ENCODE data around the gene TRAF3.
"Not testable (repeated sequence)": the region's sequence is repeated elsewhere in the genome, so short reads cannot be mapped to it uniquely, and the experiment has no call there.

The TRAF3 gene

GRCh38 chr14:102868956-102869547 is 91.8 kb downstream of the TRAF3 start:
- DNase-seq, result no peak

- no peak for DNase-seq
Measured at GRCh38 chr14:102870246-102870645, 93.0 kb downstream of the TRAF3 start.

GRCh38 chr14:102870994-102871831 is 94.0 kb downstream of the TRAF3 start:
- DNase-seq, result no peak

GRCh38 chr14:102872020-102872419 is 94.8 kb downstream of the TRAF3 start:
- no peak for DNase-seq

DNA sequence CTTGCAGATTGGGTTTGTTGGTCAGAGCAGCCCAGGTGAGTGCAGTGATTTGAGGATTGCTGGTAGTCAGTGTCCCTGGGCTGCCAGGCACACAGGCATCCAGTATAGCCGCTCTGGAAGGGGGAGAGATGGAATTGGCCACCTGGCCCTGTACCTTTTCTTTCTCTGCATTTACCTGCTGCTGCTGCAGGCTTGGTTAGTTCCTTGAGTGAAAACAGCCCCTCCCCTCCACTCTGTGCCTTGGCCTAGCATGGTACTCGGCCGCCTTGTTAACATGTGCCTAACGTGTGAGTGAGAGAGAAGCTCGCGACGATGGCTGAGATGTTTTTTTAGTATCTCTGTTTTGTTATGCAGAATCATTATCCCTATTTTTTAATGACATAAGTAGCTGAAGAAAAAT is 95.9 kb downstream of the TRAF3 start:
- no peak for DNase-seq

GRCh38 chr14:102873546-102874061 is 96.4 kb downstream of the TRAF3 start:
- DNase-seq, result no peak

GRCh38 chr14:102875652-102876051 is 98.4 kb downstream of the TRAF3 start:
- DNase-seq, result no peak

GRCh38 chr14:102877511-102877910 is 100.3 kb downstream of the TRAF3 start:
- not testable (repeated sequence) for DNase-seq

GRCh38 chr14:102878174-102878969 is 101.1 kb downstream of the TRAF3 start:
- no peak for DNase-seq

- DNase-seq, result no peak
Measured at GRCh38 chr14:102878970-102879460, 101.8 kb downstream of the TRAF3 start.

GRCh38 chr14:102882226-102882906 is 105.1 kb downstream of the TRAF3 start:
- DNase-seq, result no peak

- DNase-seq, result no peak
Measured at GRCh38 chr14:102883089-102883541, 105.9 kb downstream of the TRAF3 start.

DNA sequence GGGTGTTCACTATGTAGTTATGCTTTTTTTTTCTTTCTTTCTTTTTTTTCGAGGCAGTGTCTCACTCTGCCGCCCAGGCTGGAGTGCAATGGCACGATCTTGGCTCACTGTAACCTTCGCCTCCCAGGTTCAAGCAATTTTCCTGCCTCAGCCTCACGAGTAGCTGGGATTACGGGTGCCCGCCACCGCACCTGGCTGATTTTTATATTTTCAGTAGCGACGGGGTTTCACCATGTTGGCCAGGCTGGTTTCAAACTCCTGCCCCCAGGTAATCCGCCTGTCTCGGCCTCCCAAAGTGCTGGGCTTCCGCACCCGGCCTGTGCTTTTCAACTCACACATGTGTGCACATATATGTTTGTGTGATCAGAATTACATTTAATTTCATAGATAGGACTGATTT is 106.3 kb downstream of the TRAF3 start:
- DNase-seq, result no peak

DNA sequence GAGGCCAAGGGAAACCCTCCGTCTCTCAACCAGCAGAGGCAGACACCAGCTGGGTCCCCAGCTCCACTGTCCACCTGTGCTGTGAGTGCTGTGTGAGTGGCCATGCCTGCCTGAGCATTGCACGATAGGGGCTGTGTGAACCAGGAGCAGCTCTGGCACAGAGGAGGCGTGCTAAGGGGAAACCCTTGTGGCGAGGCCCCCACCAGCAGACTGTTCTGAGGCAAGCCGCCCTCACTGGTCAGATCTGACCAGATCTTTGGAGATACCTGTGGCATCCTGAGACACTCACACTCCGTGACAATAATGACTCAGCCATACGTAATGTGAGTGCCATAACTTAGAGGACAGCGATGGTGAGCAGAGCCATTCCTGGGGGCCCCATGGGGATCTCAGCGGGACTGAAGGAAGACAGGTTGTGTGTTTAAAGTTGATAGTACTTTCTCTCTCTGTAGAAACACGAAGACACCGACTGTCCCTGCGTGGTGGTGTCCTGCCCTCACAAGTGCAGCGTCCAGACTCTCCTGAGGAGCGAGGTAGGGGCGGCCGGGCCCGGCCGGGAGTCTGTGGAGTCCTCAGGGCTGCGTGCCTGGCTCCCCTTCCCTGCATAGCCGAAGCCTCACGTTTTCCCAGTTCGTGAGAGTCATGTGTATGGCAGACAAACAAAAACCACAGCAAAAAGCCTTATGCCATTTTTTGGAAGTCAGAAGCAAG is 108.6 kb downstream of the TRAF3 start:
- DNase-seq, result no peak

GRCh38 chr14:102888748-102889147 is 111.5 kb downstream of the TRAF3 start:
- no peak for DNase-seq

GRCh38 chr14:102889615-102890014 is 112.4 kb downstream of the TRAF3 start:
- no peak for DNase-seq

DNA sequence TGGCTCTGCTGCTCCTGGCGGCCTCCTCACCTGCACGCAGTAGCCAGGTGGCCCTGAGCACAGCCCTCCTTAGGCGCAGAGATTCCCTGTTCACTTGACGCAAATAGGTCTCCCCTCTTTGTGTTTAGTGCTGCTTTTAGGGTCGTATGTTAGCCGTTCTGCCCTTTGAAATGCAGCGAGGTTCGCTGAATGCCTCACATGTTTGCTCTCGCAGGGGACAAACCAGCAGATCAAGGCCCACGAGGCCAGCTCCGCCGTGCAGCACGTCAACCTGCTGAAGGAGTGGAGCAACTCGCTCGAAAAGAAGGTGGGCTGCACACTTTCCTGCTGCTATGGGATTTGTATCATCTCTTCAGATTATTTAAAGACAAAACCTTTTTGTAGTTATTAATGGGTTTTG is 113.9 kb downstream of the TRAF3 start:
- no peak for DNase-seq

DNA sequence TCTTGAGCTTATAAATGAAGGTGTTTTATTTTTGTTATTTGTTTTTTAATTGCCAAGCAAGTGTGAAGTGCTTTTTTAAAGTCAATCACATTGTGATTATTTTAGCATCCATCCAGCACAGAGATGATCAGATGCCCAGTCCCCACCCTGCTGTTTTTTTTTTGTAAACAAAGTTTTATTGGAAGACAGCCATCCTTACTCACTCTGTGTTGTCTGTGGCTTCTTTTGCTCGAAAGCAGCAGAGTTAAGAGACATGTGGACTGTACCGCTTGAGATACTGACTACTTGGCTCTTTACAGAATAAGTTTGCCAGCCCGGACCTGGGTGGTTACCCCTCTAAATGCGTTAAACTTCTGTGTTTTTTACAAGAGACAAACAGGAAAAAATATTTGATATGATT is 114.3 kb downstream of the TRAF3 start:
- DNase-seq, result no peak

DNA sequence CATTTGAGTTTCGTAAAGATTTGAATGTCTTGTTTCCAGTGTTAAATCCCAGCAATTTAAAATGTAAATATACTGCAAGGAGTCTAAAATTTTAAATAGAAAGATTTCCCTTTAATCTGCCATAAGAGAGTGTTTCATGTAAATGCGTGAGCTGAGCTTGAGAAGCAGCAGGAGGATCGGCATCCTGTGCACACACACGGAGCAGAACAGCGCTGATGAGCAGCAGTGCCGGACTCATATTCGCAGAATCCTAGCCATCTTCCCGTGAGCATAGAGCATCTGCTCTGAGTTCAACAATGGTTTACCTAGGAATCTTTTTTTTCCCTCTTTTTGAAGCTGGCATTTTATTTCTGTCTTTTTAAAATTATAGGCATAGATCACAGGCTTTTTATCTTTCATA is 115.4 kb downstream of the TRAF3 start:
- no peak for DNase-seq

- DNase-seq, result no peak
Measured at GRCh38 chr14:102893452-102893851, 116.2 kb downstream of the TRAF3 start.

DNA sequence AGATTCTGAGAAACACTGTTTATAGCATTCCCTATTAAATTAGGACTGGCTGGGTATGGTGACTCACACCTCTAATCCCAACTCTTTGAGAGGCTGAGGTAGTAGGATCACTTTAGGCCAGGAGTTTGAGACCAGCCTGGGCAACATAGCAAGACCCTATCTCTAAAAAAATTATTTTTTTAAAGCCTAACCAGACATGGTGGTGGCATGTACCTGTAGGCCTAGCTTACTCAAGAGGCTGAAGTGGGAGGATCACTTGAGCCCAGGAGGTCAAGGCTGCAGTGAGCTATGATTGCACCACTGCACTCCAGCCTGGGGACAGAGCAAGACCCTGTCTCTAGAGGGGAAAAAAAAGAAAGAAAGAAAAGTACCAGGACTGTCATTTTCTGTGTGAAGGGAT is 119.5 kb downstream of the TRAF3 start:
- not testable (repeated sequence) for DNase-seq

Data from GOT3 (cell line).